Fibroblast of villous mesenchyme (primary cell): Measurements from ENCODE around the gene ALPK3. TPM values are rescaled to one million over a fixed set of nuclear protein-coding genes. Genes with fewer than 3 reads are reported as not detected.
A peak's percentile ranks its signal among the peaks of the same experiment; 100 is the strongest.

Experiments used
- DNase-seq: peaks from one replicate; pipeline ENCODE4 v3.0.0-alpha.2; 2010; ENCODE audit warnings: low read depth
- H3K4me3 ChIP-seq: 2 replicates; pipeline ENCODE4 v1.5.1; 2011; ENCODE audit warnings: low read depth, mild to moderate bottlenecking, low read length
- total RNA-seq: library from RNA; depleted of rRNA; stranded (reverse); fragments of >200 nt; gene quantifications from 2 replicates; pipeline ENCODE4 v1.2.3, GENCODE V29; 2012
- TF ChIP-seq, protein P1 (sequence below): IDR thresholded peaks from 2 replicates; pipeline ENCODE4 v1.5.1; 2012; ENCODE audit warnings: low read depth, mild to moderate bottlenecking, low read length; ENCODE audit not compliant: insufficient read depth

Gene ALPK3
- total RNA-seq, 1 donor: 0.86 TPM

DNA sequence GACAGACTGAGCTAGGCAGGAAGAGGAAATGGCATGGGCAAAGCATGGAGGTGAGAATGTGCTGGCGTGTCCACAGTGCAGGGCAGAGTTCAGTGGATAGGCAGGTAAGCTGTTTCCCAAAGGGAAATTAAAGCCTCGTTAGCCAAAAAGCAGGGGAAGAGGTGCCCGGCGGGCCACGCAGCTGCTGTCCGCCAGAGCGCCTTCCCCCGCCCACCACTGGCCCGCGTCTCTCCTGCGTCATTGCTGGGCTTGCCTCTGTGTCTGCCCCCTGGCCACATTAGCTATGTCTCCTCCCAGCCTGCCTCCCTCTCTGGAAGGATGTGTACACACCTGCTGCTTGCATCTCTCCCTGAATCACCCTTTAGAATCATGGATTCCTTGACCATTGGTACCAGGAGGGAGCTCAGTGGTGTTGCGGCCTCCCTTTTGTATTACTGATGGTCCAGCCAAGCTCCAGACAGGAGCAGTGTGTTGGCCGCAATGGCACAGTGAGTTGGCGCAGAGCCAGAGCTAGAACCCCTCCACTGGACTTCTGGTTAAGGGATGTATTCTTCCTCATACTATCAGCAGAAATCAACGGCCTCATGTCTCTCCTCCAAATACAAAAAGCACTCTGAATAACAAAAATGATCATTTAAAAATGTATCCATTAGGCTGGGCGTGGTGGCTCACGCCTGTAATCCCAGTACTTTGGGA is 93.9 kb downstream of the ALPK3 start:
- TF ChIP-seq, protein P1, sequence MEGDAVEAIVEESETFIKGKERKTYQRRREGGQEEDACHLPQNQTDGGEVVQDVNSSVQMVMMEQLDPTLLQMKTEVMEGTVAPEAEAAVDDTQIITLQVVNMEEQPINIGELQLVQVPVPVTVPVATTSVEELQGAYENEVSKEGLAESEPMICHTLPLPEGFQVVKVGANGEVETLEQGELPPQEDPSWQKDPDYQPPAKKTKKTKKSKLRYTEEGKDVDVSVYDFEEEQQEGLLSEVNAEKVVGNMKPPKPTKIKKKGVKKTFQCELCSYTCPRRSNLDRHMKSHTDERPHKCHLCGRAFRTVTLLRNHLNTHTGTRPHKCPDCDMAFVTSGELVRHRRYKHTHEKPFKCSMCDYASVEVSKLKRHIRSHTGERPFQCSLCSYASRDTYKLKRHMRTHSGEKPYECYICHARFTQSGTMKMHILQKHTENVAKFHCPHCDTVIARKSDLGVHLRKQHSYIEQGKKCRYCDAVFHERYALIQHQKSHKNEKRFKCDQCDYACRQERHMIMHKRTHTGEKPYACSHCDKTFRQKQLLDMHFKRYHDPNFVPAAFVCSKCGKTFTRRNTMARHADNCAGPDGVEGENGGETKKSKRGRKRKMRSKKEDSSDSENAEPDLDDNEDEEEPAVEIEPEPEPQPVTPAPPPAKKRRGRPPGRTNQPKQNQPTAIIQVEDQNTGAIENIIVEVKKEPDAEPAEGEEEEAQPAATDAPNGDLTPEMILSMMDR: no peak
- no peak for DNase-seq

DNA sequence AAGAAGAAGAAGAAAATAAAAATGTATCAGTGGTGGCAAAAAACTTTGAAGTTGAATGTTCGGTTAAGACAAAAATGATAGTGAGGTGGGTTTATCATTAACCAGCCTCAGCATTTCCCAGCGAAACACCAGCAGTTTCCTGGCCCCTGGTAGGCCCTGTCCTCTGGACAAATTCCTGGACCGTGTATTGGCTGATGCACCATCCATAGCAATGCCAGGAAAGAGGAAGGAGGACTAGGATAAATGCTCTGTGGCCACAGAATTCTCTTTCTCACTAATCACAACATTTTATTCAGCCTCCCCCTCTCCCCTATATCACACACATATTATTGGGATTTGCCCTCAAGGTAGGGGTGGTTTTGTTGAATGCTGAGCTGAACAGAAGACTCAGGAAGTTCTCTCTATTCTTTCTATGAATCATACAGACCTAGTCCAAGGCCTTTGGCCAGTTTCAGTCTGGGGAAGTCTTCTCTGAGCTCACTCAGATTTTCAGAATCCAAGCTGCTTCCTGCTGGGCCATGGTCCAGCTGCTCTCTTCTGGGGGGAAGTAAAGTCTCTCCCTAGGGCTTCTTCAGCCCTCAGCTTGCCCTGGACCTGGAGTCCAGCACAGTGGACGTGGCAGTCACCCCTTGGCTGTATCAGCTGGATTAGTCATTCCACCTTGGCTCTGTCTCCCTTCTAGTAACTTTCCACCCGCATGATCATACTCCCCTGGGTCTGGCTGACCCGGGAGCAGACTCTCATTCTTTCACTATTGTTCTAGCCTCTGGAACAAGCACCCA is 94.9 kb downstream of the ALPK3 start:
- DNase-seq: peak; percentile 95
- TF ChIP-seq, protein P1: no peak
- H3K4me3 ChIP-seq: no peak overlapping the region

More for the DNA sequence above, 93.9 kb downstream of the ALPK3 start:
- H3K4me3 ChIP-seq: no peak overlapping the region

DNA sequence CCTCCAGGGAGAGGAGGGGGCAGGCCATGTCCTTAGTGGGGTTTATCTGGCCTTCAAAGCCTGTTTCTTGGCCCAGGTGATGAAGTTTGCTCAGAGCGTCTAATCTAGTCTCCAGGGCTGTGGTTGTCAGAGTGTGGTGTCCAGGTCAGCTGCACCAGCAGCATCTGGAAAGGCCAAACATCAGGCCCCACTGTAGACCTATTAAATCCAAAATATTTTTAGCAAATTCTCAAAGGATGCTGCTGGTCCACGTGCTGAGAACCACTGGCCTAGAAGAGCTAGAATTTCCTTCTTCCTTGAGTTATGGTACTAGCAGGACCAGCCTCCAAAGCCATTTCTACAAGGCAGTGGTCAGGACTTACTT is 96.2 kb downstream of the ALPK3 start:
- no peak for DNase-seq
- TF ChIP-seq, protein P1: no peak
- no peak overlapping the region for H3K4me3 ChIP-seq

DNA sequence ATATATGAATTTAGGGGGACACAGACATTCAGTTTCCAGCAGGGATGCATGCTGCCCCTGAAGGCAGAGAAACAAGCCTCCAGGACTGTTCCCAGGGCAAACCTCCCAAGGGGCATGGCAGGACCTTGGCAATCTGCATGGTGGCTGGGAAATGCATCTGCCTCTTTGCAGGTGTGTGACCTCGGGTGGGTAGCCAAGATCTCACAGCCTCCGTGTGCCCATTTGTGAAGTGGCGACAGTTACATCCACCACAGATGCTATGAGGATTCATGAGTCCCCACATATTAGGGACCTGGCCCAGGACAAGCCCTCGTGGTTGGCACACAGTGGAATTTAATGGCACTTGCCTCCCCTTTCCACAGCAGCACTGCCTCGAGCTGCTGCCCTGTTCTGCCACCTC is 97.2 kb downstream of the ALPK3 start:
- TF ChIP-seq, protein P1: no peak
- no peak overlapping the region for H3K4me3 ChIP-seq
- DNase-seq: no peak

DNA sequence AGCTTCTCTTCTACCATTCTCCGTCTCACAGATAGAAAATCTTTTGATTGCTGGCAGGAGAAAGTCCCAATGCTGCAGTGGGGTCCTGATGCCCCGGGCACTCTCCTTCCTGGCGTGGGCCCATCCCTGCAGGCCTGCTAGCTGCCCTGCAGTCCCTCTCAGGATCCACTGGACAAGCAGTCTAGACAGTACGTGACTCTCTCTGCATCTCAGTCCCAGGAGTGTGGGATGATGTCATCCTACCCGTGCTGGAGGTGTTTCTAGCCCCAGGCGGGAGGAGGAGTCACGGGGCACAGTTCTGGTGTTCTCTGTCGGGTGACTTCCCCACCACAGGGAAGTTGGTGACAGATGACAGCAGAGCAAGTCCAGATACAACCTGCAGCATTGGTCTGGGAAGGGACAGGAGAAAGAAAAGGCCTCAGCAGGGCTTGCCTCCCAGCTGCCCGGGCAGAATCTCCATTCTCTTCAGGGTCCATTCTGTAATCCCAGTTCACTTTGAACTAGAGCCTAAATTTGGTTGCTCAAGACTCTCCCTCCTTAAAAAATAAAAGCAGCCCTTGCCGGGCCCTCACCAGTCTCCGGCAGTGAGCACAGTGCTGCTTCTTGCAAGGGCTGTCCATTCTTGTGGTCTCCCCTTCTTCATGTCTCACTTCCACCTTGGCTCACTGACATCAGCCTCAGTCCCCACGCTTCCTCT is 97.9 kb downstream of the ALPK3 start:
- peak; percentile 84 for DNase-seq
- H3K4me3 ChIP-seq: no peak overlapping the region
- TF ChIP-seq, protein P1: no peak

DNA sequence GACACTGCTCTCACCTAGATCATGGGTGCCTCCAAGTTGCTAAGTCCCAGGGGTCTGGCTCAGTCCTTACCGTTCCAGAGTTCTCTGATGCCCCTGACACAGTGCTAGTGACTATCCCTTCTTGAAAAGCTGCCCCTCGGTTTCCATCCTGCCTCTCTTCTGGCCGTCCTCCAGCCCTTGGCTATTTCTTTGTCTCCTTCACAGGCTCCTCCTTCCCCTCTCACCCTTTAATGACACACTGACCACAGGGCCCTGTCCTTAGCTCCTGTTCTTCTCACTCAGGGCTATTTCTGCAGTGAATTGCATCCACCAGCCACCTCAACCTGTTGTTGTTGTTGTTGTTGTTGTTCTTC is 98.4 kb downstream of the ALPK3 start:
- TF ChIP-seq, protein P1: no peak
- H3K4me3 ChIP-seq: no peak overlapping the region
- DNase-seq: no peak
